Spleen (tissue), 7 donors: Measurements from ENCODE around the gene B9D1.

Experiments
- CTCF ChIP-seq, 11 experiments: fragments of 200-600 bp in 7 of 11; fragments of 450-650 bp in 4 of 11; sonication (generic) in 4 of 11; IDR thresholded peaks in 8 of 11; conservative IDR thresholded peaks in 3 of 11; 1 replicate in 7 of 11; 2 replicates in 4 of 11; pipeline versions ENCODE4 v1.4.0 to v1.8.0; 2016 to 2021; ENCODE audit warnings: antibody characterized with exemption in 11 of 11, inconsistent platforms in 4 of 11, mild to moderate bottlenecking in 1 of 11
- POLR2A ChIP-seq, 3 donors: fragments of 450-650 bp; IDR thresholded peaks; one replicate each; pipeline ENCODE4 v1.5.1; 2017; ENCODE audit warnings: antibody characterized with exemption in 3 of 3, mild to moderate bottlenecking in 1 of 3
- POLR2AphosphoS5 ChIP-seq, 3 donors: sonication (generic); formaldehyde crosslinking; IDR thresholded peaks; one replicate each; pipeline ENCODE4 v1.5.1; 2017; ENCODE audit warnings: antibody characterized with exemption in 3 of 3
- donor health status: DM: no; HTN: no; CAD: no; lungs with moderate emphysema.
- donor health status: DM: no; HTN: no; CAD: no.
- donor health status: DM: no; HTN: no; CAD: no.

- TF ChIP-seq POLR2AphosphoS5 (IDR thresholded peaks at IDR 0.05) (peak in 1 of 3 donors; percentile 37), CTCF (IDR thresholded peaks at IDR 0.05 in 8 of 11, conservative IDR thresholded peaks at IDR 0.05 in 3 of 11) (no peak), POLR2A (IDR thresholded peaks at IDR 0.05) (no peak)
Observed at GRCh38 chr17:19334331-19334730, 28.2 kb downstream of the B9D1 start.
